ENCODE data around the gene PDZD4.

DNA sequence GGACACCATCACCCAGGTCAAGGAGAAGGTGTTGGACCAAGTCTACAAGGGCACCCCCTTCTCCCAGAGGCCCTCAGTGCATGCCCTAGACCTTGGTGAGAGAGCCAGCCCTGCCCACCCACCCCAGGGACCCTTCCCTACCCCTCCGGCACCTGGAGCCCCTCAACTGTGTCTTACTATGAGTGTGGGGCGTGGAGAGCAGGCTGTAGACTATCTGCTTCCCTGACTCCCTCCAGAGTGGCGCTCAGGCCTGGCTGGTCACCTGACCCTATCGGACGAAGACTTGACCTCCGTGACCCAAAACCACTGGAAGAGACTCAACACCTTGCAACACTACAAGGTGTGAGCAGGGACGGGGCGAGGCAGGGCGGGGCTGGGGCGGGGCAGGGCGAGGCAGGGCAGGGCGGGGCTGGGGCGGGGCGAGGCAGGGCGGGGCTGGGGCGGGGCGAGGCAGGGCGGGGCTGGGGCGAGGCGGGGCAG is 54.2 kb downstream of the PDZD4 start:
- TF ChIP-seq, protein P1, sequence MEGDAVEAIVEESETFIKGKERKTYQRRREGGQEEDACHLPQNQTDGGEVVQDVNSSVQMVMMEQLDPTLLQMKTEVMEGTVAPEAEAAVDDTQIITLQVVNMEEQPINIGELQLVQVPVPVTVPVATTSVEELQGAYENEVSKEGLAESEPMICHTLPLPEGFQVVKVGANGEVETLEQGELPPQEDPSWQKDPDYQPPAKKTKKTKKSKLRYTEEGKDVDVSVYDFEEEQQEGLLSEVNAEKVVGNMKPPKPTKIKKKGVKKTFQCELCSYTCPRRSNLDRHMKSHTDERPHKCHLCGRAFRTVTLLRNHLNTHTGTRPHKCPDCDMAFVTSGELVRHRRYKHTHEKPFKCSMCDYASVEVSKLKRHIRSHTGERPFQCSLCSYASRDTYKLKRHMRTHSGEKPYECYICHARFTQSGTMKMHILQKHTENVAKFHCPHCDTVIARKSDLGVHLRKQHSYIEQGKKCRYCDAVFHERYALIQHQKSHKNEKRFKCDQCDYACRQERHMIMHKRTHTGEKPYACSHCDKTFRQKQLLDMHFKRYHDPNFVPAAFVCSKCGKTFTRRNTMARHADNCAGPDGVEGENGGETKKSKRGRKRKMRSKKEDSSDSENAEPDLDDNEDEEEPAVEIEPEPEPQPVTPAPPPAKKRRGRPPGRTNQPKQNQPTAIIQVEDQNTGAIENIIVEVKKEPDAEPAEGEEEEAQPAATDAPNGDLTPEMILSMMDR (IDR thresholded peaks at IDR 0.05), result no peak
- TF ChIP-seq POLR2A (IDR thresholded peaks at IDR 0.05), result no peak
